MM.1S (cell line): ENCODE results near the gene KDM4B.

Experiments
- DNase-seq: peaks from one replicate; pipeline ENCODE4 v3.0.0-alpha.2; 2015
- H2AFZ ChIP-seq: fragments of 300-600 bp; sonication (generic); 2 replicates; pipeline ENCODE4 v1.6.0; 2016; ENCODE audit warnings: antibody characterized with exemption, low read length
- H3F3A ChIP-seq: fragments of 300-600 bp; sonication (generic); 2 replicates; pipeline ENCODE4 v1.6.1; 2016; ENCODE audit warnings: mild to moderate bottlenecking, antibody characterized with exemption, low read length, moderate library complexity, mixed read lengths; ENCODE audit not compliant: insufficient read depth
- H3K27ac ChIP-seq: fragments of 300-600 bp; sonication (generic); 2 replicates; pipeline ENCODE4 v1.5.1; 2016; ENCODE audit warnings: mild to moderate bottlenecking, low read length
- H3K27me3 ChIP-seq: fragments of 300-600 bp; sonication (generic); replicated peaks from 2 replicates; pipeline ENCODE4 v1.6.0; 2016; ENCODE audit warnings: low read length; ENCODE audit not compliant: insufficient read depth
- H3K36me3 ChIP-seq: fragments of 300-600 bp; sonication (generic); replicated peaks from 2 replicates; pipeline ENCODE4 v1.6.1; 2016; ENCODE audit warnings: mild to moderate bottlenecking, low read length, mixed read lengths; ENCODE audit not compliant: insufficient read depth
- H3K4me1 ChIP-seq: fragments of 300-600 bp; sonication (generic); 2 replicates; pipeline ENCODE4 v1.6.1; 2016; ENCODE audit warnings: low read length, mixed read lengths
- H3K4me2 ChIP-seq: fragments of 300-600 bp; sonication (generic); 2 replicates; pipeline ENCODE4 v1.6.0; 2016; ENCODE audit warnings: low read depth, low read length
- H3K4me3 ChIP-seq: fragments of 300-600 bp; sonication (generic); 2 replicates; pipeline ENCODE4 v1.5.1; 2016; ENCODE audit warnings: low read length, mixed read lengths
- H3K79me2 ChIP-seq: fragments of 300-600 bp; sonication (generic); 2 replicates; pipeline ENCODE4 v1.6.1; 2016; ENCODE audit warnings: mixed run types, low read length, mixed read lengths
- H3K9ac ChIP-seq: fragments of 300-600 bp; sonication (generic); 2 replicates; pipeline ENCODE4 v1.6.1; 2016; ENCODE audit warnings: low read length, mixed read lengths
- H3K9me2 ChIP-seq: fragments of 300-600 bp; sonication (generic); replicated peaks from 2 replicates; pipeline ENCODE4 v1.6.1; 2016; ENCODE audit warnings: mild to moderate bottlenecking, low read length, mixed read lengths; ENCODE audit not compliant: insufficient read depth
- H3K9me3 ChIP-seq: fragments of 300-600 bp; sonication (generic); replicated peaks from 2 replicates; pipeline ENCODE4 v1.6.1; 2016; ENCODE audit warnings: mild to moderate bottlenecking, low read length, mixed read lengths; ENCODE audit not compliant: insufficient read depth
- H4K20me1 ChIP-seq: fragments of 300-600 bp; sonication (generic); 2 replicates; pipeline ENCODE4 v1.6.1; 2016; ENCODE audit warnings: mild to moderate bottlenecking, low read length, moderate library complexity, mixed read lengths; ENCODE audit not compliant: insufficient read depth
- EZH2 ChIP-seq: fragments of 300-600 bp; sonication (generic); optimal IDR thresholded peaks from 2 replicates; pipeline ENCODE3; 2017; ENCODE audit warnings: low read depth, mild to moderate bottlenecking, antibody characterized with exemption, low read length, mixed read lengths
- EZH2phosphoT487 ChIP-seq: fragments of 300-600 bp; sonication (generic); IDR thresholded peaks from 2 replicates; pipeline ENCODE4 v1.6.1; 2018; ENCODE audit warnings: antibody characterized with exemption, low read length
- TF ChIP-seq, protein P1 (sequence below): fragments of 300-600 bp; sonication (generic); IDR thresholded peaks from 2 replicates; pipeline ENCODE4 v1.5.1; 2016; ENCODE audit warnings: antibody characterized with exemption, low read length, mixed read lengths

Gene KDM4B

DNA sequence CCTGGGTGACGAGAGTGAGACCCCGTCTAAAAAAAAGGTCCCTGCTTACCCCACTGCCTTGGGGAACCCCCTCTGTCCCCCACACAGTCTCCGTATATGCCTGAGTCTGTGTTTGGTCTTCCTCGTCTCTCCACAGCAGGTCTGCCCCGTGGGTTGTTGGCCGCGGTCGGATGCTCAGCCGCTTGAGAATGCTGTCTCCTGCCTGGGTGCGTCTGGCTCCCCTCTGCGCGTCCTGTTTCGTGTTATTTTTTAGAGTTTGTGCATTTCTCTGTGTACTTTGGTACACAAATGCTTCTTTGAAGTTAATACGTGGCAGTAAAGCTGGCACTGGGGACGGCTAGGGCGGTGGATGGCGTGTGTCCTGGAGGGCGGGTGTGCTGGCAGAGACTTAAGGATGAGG lies 34.9 kb downstream of the KDM4B start:
- H2AFZ ChIP-seq, result no peak overlapping the region
- no peaks in the 10 kb centered on the region for H3K9me3 ChIP-seq
- no peaks in the 10 kb centered on the region for H3F3A ChIP-seq
- H3K4me1 ChIP-seq, result no peaks in the 10 kb centered on the region
- H3K4me3 ChIP-seq, result no peak overlapping the region
- no peak overlapping the region for H3K27ac ChIP-seq
- H3K9ac ChIP-seq, result no peak overlapping the region
- no peaks in the 10 kb centered on the region for H3K9me2 ChIP-seq
- H4K20me1 ChIP-seq, result peaks cover 11% of the 10 kb centered on the region
- H3K27me3 ChIP-seq, result no peaks in the 10 kb centered on the region
- H3K79me2 ChIP-seq, result peaks cover 81% of the 10 kb centered on the region
- no peaks in the 10 kb centered on the region for H3K36me3 ChIP-seq
- H3K4me2 ChIP-seq, result no peak overlapping the region
- TF ChIP-seq, protein P1, sequence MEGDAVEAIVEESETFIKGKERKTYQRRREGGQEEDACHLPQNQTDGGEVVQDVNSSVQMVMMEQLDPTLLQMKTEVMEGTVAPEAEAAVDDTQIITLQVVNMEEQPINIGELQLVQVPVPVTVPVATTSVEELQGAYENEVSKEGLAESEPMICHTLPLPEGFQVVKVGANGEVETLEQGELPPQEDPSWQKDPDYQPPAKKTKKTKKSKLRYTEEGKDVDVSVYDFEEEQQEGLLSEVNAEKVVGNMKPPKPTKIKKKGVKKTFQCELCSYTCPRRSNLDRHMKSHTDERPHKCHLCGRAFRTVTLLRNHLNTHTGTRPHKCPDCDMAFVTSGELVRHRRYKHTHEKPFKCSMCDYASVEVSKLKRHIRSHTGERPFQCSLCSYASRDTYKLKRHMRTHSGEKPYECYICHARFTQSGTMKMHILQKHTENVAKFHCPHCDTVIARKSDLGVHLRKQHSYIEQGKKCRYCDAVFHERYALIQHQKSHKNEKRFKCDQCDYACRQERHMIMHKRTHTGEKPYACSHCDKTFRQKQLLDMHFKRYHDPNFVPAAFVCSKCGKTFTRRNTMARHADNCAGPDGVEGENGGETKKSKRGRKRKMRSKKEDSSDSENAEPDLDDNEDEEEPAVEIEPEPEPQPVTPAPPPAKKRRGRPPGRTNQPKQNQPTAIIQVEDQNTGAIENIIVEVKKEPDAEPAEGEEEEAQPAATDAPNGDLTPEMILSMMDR, result no peak
- TF ChIP-seq EZH2phosphoT487 (no peak), EZH2 (no peak)
- DNase-seq, result no peak

DNA sequence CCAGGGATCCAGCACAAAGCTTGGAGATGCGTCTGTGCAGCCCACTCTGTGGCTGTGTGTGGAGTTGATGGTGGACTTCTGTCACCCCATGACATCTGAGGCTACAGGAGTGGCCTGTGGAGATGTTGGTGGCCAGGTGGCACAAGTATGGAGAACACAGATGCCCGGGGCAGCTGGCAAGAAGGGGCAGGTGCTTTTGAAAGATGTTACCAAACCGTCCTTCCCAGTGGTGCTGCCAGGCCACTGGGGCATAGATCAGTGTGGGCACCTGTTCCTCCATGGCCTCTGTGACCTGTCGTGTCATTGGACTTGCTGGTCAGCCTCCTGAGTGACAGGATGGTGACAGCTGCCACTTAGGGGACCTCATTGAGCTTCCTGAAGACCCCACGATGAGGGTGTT lies 36.2 kb downstream of the KDM4B start:
- DNase-seq, result no peak
- Histone ChIP-seq H3K4me2 (no peak overlapping the region), H3K27ac (no peak overlapping the region), H3K27me3 (no peaks in the 10 kb centered on the region), H2AFZ (no peak overlapping the region), H3K36me3 (no peaks in the 10 kb centered on the region), H3K9me3 (no peaks in the 10 kb centered on the region), H3K4me3 (no peak overlapping the region), H3F3A (no peaks in the 10 kb centered on the region), H3K79me2 (peaks cover 84% of the 10 kb centered on the region), H3K4me1 (no peaks in the 10 kb centered on the region), H4K20me1 (peaks cover 11% of the 10 kb centered on the region), H3K9ac (no peak overlapping the region), H3K9me2 (no peaks in the 10 kb centered on the region)
- TF ChIP-seq EZH2phosphoT487, result no peak
- TF ChIP-seq EZH2, result no peak
- TF ChIP-seq, protein P1, result no peak

DNA sequence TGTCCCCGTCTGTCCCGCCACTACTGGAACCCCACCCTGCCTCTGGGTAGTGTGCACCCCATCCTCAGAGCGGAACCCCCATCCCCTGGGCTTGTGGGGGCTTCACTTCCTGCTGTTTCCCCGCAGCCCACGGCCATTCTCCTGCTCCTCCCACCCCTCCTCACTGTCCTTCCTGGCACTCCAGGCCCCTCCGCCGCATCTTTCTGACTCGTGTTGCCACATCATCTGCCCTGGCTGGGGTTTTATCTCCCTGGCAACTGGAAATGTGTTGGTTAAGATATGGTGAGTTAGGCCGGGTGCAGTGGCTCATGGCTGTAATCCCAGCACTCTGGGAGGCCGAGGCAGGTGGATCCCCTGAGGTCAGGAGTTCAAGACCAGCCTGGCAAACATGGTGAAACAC lies 37.3 kb downstream of the KDM4B start:
- Histone ChIP-seq H2AFZ (no peak overlapping the region), H3F3A (no peaks in the 10 kb centered on the region), H3K9me2 (no peaks in the 10 kb centered on the region), H3K27me3 (no peaks in the 10 kb centered on the region), H3K36me3 (no peaks in the 10 kb centered on the region), H3K4me2 (no peak overlapping the region), H4K20me1 (peaks cover 8% of the 10 kb centered on the region), H3K9ac (no peak overlapping the region), H3K4me3 (no peak overlapping the region), H3K9me3 (no peaks in the 10 kb centered on the region), H3K79me2 (peaks cover 82% of the 10 kb centered on the region), H3K27ac (no peak overlapping the region), H3K4me1 (no peaks in the 10 kb centered on the region)
- TF ChIP-seq EZH2 (no peak), EZH2phosphoT487 (no peak)
- TF ChIP-seq, protein P1, result no peak
- DNase-seq, result no peak
